Kidney (tissue), 14 donors: Measurements from ENCODE around the gene DIPK1A. TPM values are rescaled to one million over a fixed set of nuclear protein-coding genes. Genes with fewer than 3 reads are reported as not detected.

Source experiments
- DNase-seq, 5 donors: peaks; one replicate each; pipeline ENCODE4 v3.0.0-alpha.2; 2013 to 2020
- FAIRE-seq: peaks from 2 replicates; lab custom pipeline; 2012; peaks lifted over from hg19 to GRCh38; lab: Jason Lieb, UNC
- H3K27ac ChIP-seq, 2 donors: one replicate each; pipeline ENCODE4 v1.7.0; 2013; ENCODE audit warnings: low read depth in 2 of 2, low read length in 2 of 2, inconsistent platforms in 1 of 2
- H3K27me3 ChIP-seq: one replicate; pipeline ENCODE4 v1.7.1; 2013; ENCODE audit warnings: low read length, inconsistent platforms; ENCODE audit not compliant: control insufficient read depth, insufficient read depth
- H3K36me3 ChIP-seq, 3 donors: one replicate each; pipeline versions ENCODE4 v1.7.0 to v1.7.1; 2013; ENCODE audit warnings: low read length in 3 of 3, control low read depth in 1 of 3, inconsistent platforms in 1 of 3; ENCODE audit not compliant: insufficient read depth in 3 of 3, control insufficient read depth in 2 of 3
- H3K4me1 ChIP-seq, 3 donors: one replicate each; pipeline versions ENCODE4 v1.7.0 to v1.7.1; 2013; ENCODE audit warnings: low read length in 3 of 3, inconsistent platforms in 1 of 3, low read depth in 1 of 3; ENCODE audit not compliant: control insufficient read depth in 2 of 3, insufficient read depth in 2 of 3
- H3K4me3 ChIP-seq, 3 donors: one replicate each; pipeline versions ENCODE4 v1.7.0 to v1.8.1; 2013; ENCODE audit warnings: low read length in 3 of 3, control low read depth in 1 of 3, inconsistent platforms in 1 of 3
- H3K9ac ChIP-seq, 3 donors: one replicate each; pipeline versions ENCODE4 v1.7.0 to v1.7.1; 2013; ENCODE audit warnings: low read length in 3 of 3, control low read depth in 1 of 3, inconsistent platforms in 1 of 3
- H3K9me3 ChIP-seq, 3 donors: one replicate each; pipeline versions ENCODE4 v1.7.0 to v1.7.1; 2013; ENCODE audit warnings: low read length in 3 of 3, control low read depth in 1 of 3, inconsistent platforms in 1 of 3; ENCODE audit not compliant: control insufficient read depth in 2 of 3, insufficient read depth in 1 of 3
- CTCF ChIP-seq: IDR thresholded peaks from 3 replicates; pipeline ENCODE4 v1.5.1; 2012; ENCODE audit warnings: mild to moderate bottlenecking, moderate library complexity, borderline replicate concordance; ENCODE audit not compliant: insufficient read depth; ENCODE audit errors: extremely low read depth
- intact Hi-C: fragments of 100-400 bp; cut with DNase I; formaldehyde crosslinking; loops from one replicate; pipeline ENCODE4 v1.11.1; 2022
- polyA plus RNA-seq: library from polyadenylated mRNA; stranded (reverse); fragments of 350-450 nt; fragmentation: Illumina TruSeq; extraction: RNeasy Lipid Tissue Mini Kit (QIAGEN cat#74804); gene quantifications from one replicate; pipeline ENCODE4 v1.2.3, GENCODE V29; 2014; ENCODE audit warnings: low read depth, low replicate concordance; ENCODE audit not compliant: insufficient read depth
- total RNA-seq: library from RNA; stranded (reverse); fragmentation: NEBNext Ultra II Directional; extraction: Animal tissue kit (Norgen Biotek cat#: 25700); gene quantifications from one replicate; pipeline ENCODE4 v1.2.1, GENCODE V29; 2021
- donor health status: control.
- donor health status: control.
- donor health status: control.
- donor health status: control.
- donor health status: control.
- donor health status: DM: yes; HTN: yes; CAD: no.
- donor health status: Normal renal cell carcinoma (clear cell type).

DIPK1A gene
- total and polyA plus RNA-seq, 2 donors from 2014 or later, result 4.0 to 6.1 TPM

- TF ChIP-seq CTCF, result no peak
- no peaks in the 10 kb centered on the region for H3K27me3 ChIP-seq
- H3K4me3 ChIP-seq, result no peak overlapping the region
- no peak for FAIRE-seq
- H3K9me3 ChIP-seq, result no peaks in the 10 kb centered on the region
- no peak for DNase-seq
- peaks cover 0 to 3% (median 3%) of the 10 kb centered on the region in 3 donors for H3K4me1 ChIP-seq
- H3K9ac ChIP-seq, result no peak overlapping the region
- H3K36me3 ChIP-seq, result no peaks in the 10 kb centered on the region
- no peak overlapping the region for H3K27ac ChIP-seq
- intact Hi-C loops, result no loop called here
Observed at GRCh38 chr1:92964316-92964715, 3.1 kb upstream of the DIPK1A start.

GRCh38 chr1:92961896-92962752, 862 bp upstream of the DIPK1A start:
- Histone ChIP-seq H3K9me3 (no peaks in the 10 kb centered on the region), H3K9ac (peak overlapping the region; percentile 45 to 86 (median 69)), H3K27ac (peak overlapping the region; percentile 82 to 89), H3K27me3 (no peaks in the 10 kb centered on the region), H3K4me3 (peak overlapping the region; percentile 69 to 85 (median 81)), H3K36me3 (no peaks in the 10 kb centered on the region), H3K4me1 (peaks cover 0 to 9% (median 9%) of the 10 kb centered on the region in 3 donors)
- intact Hi-C loops, result no loop called here
- no peak for TF ChIP-seq CTCF
- FAIRE-seq (no peak), DNase-seq (peak in 4 of 5 donors; percentile 32 to 69 (median 63))

GRCh38 chr1:92960395-92961130, 699 bp downstream of the DIPK1A start:
- no peak for FAIRE-seq
- Histone ChIP-seq H3K9me3 (no peaks in the 10 kb centered on the region), H3K27me3 (no peaks in the 10 kb centered on the region), H3K27ac (peak overlapping the region; percentile 72 to 82), H3K36me3 (no peaks in the 10 kb centered on the region), H3K9ac (peak overlapping the region; percentile 44 to 92 (median 72)), H3K4me1 (peaks cover 0 to 10% (median 10%) of the 10 kb centered on the region in 3 donors), H3K4me3 (peak overlapping the region; percentile 79 to 83 (median 83))
- intact Hi-C loops, result no loop called here
- TF ChIP-seq CTCF, result peak; percentile 59
- peak; percentile 62 to 88 (median 75) for DNase-seq
